SK-N-SH treated with all-trans-retinoic acid at 6 μM for 48 hours (cell line): ENCODE measurements around the gene OXNAD1.

Experiments
- PPARA ChIP-seq: fragments of 250-450 bp; sonication (Bioruptor Pico); IDR thresholded peaks from 2 replicates; pipeline ENCODE4 v1.5.0; 2020; ENCODE audit warnings: mild to moderate bottlenecking, borderline replicate concordance
- TOX ChIP-seq: fragments of 250-450 bp; sonication (Bioruptor Pico); IDR thresholded peaks from 2 replicates; pipeline ENCODE4 v1.8.0; 2021; ENCODE audit warnings: mild to moderate bottlenecking, moderate library complexity, borderline replicate concordance
- ZC3H10 ChIP-seq: fragments of 250-450 bp; sonication (Bioruptor Pico); IDR thresholded peaks from 2 replicates; pipeline ENCODE4 v1.5.1; 2021; ENCODE audit warnings: mild to moderate bottlenecking, moderate library complexity
- TF ChIP-seq, protein P1 (sequence below): fragments of 250-450 bp; sonication (Bioruptor Pico); IDR thresholded peaks from 2 replicates; pipeline ENCODE4 v1.5.1; 2020; ENCODE audit warnings: low read depth, mild to moderate bottlenecking, moderate library complexity

DNA sequence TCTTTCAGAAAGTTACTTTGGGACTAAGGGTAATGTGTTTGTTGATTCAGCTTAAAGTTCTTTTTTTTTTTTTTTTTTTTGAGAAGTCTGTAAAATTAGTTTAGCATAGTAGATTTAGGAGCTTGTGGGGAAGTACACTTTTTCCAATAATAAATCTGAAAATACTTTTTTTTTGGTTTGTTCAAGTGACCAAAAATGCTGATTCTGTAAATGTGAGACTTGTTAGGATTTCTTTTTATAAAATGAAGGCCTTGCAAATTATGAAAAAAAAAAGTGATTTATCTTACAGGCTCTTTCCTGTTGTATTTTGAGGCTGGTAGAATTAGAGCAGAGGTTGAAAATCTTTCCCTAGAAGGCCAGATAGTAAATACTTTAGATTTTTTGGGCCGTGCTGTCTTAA lies 7.6 kb downstream of the OXNAD1 start:
- TF ChIP-seq, protein P1, sequence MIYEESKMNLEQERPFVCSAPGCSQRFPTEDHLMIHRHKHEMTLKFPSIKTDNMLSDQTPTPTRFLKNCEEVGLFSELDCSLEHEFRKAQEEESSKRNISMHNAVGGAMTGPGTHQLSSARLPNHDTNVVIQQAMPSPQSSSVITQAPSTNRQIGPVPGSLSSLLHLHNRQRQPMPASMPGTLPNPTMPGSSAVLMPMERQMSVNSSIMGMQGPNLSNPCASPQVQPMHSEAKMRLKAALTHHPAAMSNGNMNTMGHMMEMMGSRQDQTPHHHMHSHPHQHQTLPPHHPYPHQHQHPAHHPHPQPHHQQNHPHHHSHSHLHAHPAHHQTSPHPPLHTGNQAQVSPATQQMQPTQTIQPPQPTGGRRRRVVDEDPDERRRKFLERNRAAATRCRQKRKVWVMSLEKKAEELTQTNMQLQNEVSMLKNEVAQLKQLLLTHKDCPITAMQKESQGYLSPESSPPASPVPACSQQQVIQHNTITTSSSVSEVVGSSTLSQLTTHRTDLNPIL (CRISPR knock-in tag), result no peak
- no peak for TF ChIP-seq PPARA (CRISPR knock-in tag)
- TF ChIP-seq ZC3H10, result no peak
- TF ChIP-seq TOX (CRISPR knock-in tag), result no peak
